ENCODE measurements around the gene KCNIP4.

KCNIP4 gene

DNA sequence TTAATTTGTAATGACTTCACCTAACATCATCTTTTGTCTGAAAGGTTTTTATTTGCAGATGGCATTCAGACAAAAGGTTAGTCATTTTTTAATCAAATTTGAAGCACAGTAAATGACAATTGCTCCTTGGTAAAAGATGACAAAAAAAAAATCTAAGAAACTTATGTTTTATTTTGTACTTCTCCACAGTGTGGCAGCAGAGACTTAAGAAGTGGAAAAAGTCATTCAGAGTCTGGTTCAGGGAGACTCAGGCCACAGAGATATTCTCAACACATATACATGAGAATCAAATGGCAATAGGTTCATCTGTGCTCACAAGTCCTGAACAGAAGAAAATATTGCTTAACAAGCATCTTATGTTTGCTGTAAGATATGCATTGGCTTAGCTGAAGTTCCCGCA is 436.2 kb downstream of the KCNIP4 start:
- Mint-ChIP-seq H3K4me1 (no peaks in the 10 kb centered on the region), H3K27me3 (ENCODE audit: low read depth, poor library complexity) (no peaks in the 10 kb centered on the region), H3K4me3 (no peak overlapping the region), H3K9me3 (no peaks in the 10 kb centered on the region), H3K27ac (no peak overlapping the region), H3K36me3 (ENCODE audit: low read depth) (no peaks in the 10 kb centered on the region)
- TF ChIP-seq, protein P1, sequence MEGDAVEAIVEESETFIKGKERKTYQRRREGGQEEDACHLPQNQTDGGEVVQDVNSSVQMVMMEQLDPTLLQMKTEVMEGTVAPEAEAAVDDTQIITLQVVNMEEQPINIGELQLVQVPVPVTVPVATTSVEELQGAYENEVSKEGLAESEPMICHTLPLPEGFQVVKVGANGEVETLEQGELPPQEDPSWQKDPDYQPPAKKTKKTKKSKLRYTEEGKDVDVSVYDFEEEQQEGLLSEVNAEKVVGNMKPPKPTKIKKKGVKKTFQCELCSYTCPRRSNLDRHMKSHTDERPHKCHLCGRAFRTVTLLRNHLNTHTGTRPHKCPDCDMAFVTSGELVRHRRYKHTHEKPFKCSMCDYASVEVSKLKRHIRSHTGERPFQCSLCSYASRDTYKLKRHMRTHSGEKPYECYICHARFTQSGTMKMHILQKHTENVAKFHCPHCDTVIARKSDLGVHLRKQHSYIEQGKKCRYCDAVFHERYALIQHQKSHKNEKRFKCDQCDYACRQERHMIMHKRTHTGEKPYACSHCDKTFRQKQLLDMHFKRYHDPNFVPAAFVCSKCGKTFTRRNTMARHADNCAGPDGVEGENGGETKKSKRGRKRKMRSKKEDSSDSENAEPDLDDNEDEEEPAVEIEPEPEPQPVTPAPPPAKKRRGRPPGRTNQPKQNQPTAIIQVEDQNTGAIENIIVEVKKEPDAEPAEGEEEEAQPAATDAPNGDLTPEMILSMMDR (IDR thresholded peaks at IDR 0.05): peak; percentile 61
- peak; percentile 7 for DNase-seq

DNA sequence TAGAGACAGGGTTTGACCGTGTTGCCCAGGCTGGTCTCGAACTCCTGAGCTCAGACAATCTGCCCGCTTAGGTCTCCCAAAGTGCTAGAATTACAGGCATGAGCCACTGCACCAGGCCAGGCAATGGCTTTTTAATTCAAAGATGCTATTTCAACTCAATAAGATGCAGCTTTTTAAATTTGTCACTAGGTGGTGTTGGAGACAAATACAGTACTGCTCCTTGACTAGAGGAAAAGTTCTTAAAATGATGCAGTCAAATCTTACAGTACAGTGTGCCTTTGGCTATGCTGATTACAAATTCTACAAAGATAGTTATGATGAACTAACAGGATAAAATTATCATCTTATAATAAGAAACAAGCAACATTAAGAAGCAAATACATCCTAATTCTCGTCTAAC is 441.1 kb downstream of the KCNIP4 start:
- TF ChIP-seq, protein P1 (IDR thresholded peaks at IDR 0.05): peak; percentile 21
- no peak for DNase-seq
- Mint-ChIP-seq H3K9me3 (no peaks in the 10 kb centered on the region), H3K27me3 (ENCODE audit: low read depth, poor library complexity) (no peaks in the 10 kb centered on the region), H3K4me1 (no peaks in the 10 kb centered on the region), H3K36me3 (ENCODE audit: low read depth) (no peaks in the 10 kb centered on the region), H3K4me3 (no peak overlapping the region), H3K27ac (no peak overlapping the region)

DNA sequence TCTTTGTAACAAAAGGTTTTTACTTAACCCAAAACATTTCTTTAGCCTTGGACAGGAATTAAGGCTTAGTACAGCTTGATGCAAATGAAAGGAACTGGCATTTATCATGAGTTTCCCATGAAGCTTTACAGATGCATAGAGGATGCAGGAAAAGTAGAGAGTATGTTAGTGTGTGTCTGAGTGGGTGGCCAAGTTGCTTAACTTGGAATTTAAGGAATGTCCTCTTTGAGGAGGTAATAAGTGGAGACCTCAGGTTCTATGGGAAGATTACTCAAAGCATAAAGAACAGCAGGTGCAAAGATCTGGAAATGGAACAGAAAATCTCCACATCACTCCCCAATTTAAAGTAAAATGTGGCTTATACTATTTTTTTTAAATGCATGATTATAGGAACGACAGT is 457.9 kb downstream of the KCNIP4 start:
- Mint-ChIP-seq H3K27ac (no peak overlapping the region), H3K27me3 (ENCODE audit: low read depth, poor library complexity) (peaks cover 5% of the 10 kb centered on the region), H3K4me1 (no peaks in the 10 kb centered on the region), H3K9me3 (no peaks in the 10 kb centered on the region), H3K4me3 (no peak overlapping the region), H3K36me3 (ENCODE audit: low read depth) (no peaks in the 10 kb centered on the region)
- DNase-seq: no peak
- TF ChIP-seq, protein P1 (IDR thresholded peaks at IDR 0.05): no peak

DNA sequence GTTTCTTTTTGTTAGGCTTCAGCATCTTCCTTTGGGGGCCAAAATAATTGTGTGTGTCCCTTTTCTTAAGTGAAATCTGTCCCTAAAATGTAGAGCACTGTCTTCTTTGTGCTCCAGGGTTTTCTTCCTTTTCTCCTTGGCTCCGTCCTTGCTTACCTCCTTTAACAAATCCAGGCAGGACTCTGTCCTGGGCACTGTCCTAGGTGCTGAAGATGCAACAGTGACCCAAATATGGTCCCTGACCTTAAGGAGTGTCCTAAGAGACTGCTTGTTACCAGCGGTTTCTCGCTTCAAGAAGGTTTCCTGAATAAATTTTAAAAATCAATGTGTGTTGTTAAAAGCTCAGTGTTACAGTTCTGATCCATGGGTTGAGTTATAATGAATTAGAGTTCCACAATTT is 471.8 kb downstream of the KCNIP4 start:
- Mint-ChIP-seq H3K4me3 (no peak overlapping the region), H3K27me3 (ENCODE audit: low read depth, poor library complexity) (peaks cover 6% of the 10 kb centered on the region)
- peak; percentile 76 for DNase-seq

DNA sequence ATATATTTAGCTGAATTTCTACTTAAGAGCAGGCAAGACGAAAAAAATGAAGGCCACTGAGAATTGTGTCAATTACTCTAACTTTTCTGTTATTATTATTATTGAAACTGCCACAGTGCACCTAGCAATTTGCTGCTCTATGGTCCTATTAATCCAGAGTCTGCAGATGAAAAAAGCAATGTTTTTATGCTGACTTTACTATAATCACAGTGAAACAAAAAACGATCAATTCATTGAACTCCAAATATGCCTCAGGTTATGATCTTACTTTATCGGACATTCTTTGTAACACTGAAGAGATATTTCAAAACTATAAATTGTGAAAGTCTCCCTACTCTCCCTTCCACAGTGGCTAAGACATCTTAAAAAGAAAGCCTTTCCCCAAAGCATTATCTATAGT is 474.4 kb downstream of the KCNIP4 start:
- TF ChIP-seq, protein P1 (IDR thresholded peaks at IDR 0.05): no peak
- H3K4me1 Mint-ChIP-seq: no peaks in the 10 kb centered on the region
- no peak for DNase-seq
- no peak overlapping the region for H3K27ac Mint-ChIP-seq
- H3K4me3 Mint-ChIP-seq: no peak overlapping the region
- H3K9me3 Mint-ChIP-seq: no peaks in the 10 kb centered on the region
- H3K27me3 Mint-ChIP-seq (ENCODE audit: low read depth, poor library complexity): no peaks in the 10 kb centered on the region
- H3K36me3 Mint-ChIP-seq (ENCODE audit: low read depth): no peaks in the 10 kb centered on the region

More for the DNA sequence above, 471.8 kb downstream of the KCNIP4 start:
- no peaks in the 10 kb centered on the region for H3K4me1 Mint-ChIP-seq
- TF ChIP-seq, protein P1 (IDR thresholded peaks at IDR 0.05): no peak
- no peaks in the 10 kb centered on the region for H3K36me3 Mint-ChIP-seq (ENCODE audit: low read depth)
- no peaks in the 10 kb centered on the region for H3K9me3 Mint-ChIP-seq
- no peak overlapping the region for H3K27ac Mint-ChIP-seq

DNA sequence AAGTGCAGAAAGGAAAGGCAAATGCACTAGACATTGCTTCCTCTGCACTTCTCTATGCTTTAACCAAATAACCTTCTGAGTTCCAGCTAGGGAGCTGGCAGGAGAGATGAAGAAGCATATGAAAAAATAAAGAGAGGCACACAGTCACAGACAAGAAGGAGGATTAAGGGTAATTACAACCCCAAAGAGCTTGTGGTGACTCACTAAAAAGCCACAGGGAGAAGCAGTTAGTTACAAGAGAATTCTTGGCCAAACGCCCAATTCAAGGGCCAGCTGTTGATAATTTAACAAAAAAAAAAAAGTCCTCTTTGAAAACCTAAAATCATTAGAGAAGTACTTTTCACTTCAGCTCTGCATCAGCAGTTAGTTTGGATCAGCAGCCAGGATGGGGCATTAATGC is 478.0 kb downstream of the KCNIP4 start:
- no peaks in the 10 kb centered on the region for H3K27me3 Mint-ChIP-seq (ENCODE audit: low read depth, poor library complexity)
- TF ChIP-seq, protein P1 (IDR thresholded peaks at IDR 0.05): no peak
- H3K4me3 Mint-ChIP-seq: no peak overlapping the region
- DNase-seq: no peak
- H3K9me3 Mint-ChIP-seq: no peaks in the 10 kb centered on the region
- H3K4me1 Mint-ChIP-seq: no peaks in the 10 kb centered on the region
- H3K27ac Mint-ChIP-seq: no peak overlapping the region
- no peaks in the 10 kb centered on the region for H3K36me3 Mint-ChIP-seq (ENCODE audit: low read depth)

Measured in nephron progenitor cell (in vitro differentiated cells).